Anterior cingulate cortex (tissue), 58 donors: Measurements from ENCODE around the gene RUNX1.

Experiments used
- DNase-seq, 58 donors: peaks; one replicate each; lab custom pipeline; 2025; lab: John Stamatoyannopoulos, UW

Gene RUNX1

GRCh38 chr21:35048706-35049617, at the start of gene RUNX1:
Gene RUNX1 (minus strand): TSS chr21:35049302.
- peak in 12 of 58 donors; percentile 9 to 55 (median 12) for DNase-seq

GRCh38 chr21:35097525-35097924, 48.4 kb upstream of the RUNX1 start:
- DNase-seq = no peak

DNA sequence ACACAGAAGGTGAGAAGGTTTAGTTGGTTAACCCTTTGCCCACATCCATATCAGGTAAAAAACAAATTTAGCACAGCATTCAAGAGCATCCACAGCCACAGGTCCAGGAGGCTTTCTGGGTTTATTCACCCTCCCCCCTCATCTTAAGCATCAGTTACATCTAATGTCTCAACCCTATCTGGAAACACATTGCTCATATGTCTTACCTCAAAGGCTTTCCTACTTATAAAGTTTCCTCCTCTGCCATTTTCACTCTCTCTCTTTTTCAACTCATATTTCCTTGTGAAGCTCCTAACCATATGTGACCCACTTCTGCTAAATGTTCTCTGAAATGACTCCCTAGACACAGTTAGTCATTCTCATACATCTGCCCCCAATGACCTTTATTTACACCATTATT, 47.9 kb upstream of the RUNX1 start:
- no peak for DNase-seq

DNA sequence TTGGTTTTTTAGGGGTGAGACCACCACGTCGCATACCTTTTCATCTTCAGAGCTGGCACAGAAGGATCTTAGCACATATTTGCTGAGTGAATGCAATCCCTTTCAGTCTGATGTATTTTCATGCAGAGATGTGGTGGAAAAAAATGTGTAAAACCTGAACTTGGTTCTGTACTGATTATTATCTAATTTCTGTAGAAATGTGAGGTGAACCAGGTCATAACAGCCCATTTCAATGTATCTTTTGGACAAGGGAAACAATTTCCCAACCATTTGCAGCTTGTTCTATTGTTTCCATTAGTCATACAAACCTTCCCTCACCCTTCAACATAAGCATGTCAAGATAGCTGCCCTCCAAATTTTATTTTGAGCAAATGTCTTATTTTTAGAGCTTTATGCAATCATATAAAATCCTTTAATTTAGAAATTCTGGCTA, 46.8 kb upstream of the RUNX1 start:
- no peak for DNase-seq

- DNase-seq = no peak
These were observed 44.4 kb upstream of the RUNX1 start for GRCh38 chr21:35093514-35093913.

DNA sequence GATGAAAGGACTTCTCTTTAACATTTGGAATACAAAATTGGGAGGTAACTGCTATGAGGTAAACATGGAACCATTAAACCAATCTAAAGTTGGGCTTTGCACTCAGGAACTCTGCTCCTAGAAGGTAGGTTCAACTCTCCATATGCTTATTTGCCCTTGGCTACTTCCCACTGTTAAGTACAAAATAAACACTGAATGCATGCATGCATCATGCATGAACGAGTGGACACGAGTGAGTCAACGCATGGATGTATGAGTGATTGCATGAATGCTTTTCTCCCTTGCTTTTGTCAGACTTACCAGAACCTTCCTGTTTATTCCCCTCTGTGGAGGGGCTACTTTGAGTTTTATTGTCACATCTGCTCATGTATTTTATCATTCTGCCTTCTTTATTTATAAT, 42.4 kb upstream of the RUNX1 start:
- DNase-seq = no peak

DNA sequence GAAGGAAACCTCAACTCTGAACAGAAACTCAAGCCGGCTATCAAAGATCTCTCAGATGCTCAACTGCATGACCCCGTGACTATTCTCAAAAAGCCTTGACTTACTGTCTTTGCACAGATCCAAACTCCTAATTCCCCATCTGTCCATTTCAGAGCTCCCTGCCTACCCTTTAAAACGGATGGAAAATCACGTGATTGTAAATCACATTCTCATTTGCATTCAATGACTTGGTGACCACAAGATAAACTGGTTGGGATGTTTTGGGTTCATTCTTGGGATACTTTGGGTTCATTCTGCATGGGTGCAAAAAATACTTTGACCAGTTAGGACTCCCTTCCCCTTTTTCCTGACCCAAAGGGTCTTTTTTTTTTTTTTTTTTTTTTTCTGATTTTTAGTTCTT, 41.3 kb upstream of the RUNX1 start:
- no peak for DNase-seq

DNA sequence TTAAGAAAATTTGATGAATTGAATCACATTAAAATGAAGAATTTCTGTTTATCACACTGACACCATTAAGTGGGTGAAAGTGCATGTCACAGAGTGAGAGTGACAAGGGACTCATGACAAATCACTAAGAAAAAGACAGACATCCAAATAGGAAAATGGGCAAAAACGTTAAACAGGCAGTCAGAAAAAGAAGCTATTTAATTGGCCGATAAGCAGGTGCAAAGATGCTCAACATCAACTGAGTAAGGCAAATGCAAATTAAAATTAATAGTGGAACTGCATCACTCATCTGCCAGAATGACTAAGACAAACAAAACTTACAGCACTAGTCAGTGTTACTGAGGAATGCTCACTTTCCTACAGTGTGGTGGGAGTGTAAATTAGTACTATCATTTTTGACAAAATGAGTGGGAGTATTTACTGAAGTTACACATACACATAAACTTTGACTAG, 39.2 kb upstream of the RUNX1 start:
- no peak for DNase-seq

DNA sequence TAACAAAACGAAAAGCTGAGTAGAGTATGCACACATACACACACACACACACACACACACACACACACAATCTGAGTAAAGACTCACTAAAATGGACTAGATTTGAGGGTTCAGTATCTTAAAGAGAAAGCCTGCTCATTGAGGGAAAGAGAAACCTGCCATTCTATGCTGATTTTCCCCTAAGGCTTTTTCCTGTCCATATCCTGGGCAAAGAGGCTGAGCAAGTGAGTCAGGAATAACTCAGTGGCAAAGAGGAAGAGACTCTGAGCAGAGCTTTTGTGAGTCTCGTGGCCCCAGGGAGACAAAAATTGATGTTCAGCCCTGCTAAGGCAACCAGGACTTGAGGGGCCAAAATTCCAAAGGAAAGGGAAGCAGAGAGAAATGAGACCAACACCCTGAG, 37.3 kb upstream of the RUNX1 start:
- DNase-seq = no peak

GRCh38 chr21:35084869-35085268, 35.8 kb upstream of the RUNX1 start:
- DNase-seq = no peak

- no peak for DNase-seq
These were observed 34.1 kb upstream of the RUNX1 start for GRCh38 chr21:35083246-35083645.

DNA sequence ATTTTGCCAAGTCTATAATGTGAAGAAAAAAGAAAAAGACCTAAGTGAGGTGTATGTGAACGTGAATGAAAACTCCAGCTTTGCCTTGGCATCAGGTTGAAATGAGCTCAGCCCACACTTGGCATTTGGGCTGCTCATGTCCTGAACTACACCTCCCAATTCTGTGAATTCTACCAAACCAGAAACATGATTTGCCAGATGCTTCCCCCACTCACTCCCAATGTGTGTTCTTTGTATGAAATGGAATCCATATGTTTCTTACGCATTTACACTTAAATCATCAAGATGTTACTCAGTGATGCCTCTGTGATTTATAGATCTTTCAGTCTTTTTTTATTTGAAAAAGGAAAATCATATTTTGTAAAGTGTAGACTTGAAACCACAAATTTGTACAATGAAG, 32.8 kb upstream of the RUNX1 start:
- peak in 2 of 58 donors; percentile 1 to 4 for DNase-seq

DNA sequence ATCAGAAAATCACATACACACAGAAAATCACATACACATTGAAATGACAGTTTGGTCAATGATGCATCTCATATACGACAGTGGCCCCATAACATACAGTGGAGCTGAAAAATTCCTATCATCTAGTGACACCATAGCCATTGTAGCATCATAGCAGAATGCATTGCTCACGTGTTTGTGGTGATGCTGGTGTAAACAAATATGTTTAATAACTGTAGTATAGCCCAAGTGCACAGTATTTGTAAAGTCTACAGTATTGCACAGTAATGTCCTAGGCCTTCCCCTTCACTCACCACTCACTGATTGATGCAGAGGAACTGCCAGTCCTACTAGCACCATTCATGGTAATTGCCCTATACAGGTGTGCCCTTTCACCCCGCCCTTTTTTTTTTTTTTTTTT, 30.1 kb upstream of the RUNX1 start:
- no peak for DNase-seq

GRCh38 chr21:35077975-35078374, 28.9 kb upstream of the RUNX1 start:
- DNase-seq = no peak

- DNase-seq = no peak
These were observed 28.4 kb upstream of the RUNX1 start for GRCh38 chr21:35077466-35077865.

- DNase-seq = peak in 3 of 58 donors; percentile 0 to 26 (median 5)
These were observed 26.4 kb upstream of the RUNX1 start for GRCh38 chr21:35075546-35075945.

DNA sequence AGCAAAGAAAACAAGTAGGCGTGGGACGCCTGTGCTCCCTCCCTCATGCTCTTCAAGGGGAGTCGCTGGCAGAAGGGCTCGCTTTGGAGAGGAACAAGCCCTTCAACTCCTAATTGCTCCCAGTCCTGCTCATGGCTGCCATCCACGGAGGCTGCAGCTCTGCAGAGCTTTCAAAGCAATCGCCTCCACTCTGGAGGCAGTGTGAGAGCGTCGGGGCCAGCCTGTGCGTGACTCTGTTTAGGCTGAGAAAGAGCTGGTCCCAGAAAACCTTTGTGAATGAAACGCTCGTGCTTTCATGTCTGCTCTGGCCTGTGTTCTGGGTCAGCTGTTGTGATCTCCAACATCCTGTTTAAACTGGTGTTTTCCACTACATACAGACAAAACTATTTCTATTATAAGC, 23.9 kb upstream of the RUNX1 start:
- no peak for DNase-seq

GRCh38 chr21:35072557-35072956, 23.5 kb upstream of the RUNX1 start:
- no peak for DNase-seq

GRCh38 chr21:35071347-35071746, 22.2 kb upstream of the RUNX1 start:
- DNase-seq = no peak

GRCh38 chr21:35070436-35070835, 21.3 kb upstream of the RUNX1 start:
- DNase-seq = no peak

DNA sequence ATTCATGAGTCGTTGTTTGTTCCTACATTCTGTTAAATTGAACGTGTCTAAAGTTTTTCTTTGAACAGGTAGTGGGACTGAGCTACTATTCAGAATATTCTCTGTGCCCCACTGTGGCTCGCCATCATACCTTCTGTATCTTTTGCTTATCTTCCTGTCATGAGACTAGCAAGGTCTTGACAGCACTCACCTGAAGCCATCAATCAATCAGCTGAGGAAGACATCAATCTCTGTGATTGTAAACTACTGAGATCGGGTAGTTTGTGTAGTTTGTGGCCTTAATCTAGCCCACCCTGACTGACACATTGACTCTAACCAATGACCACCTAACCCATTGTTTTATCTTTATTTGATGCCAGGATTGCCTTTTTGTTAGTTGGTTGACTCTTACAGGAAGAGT, 17.7 kb upstream of the RUNX1 start:
- no peak for DNase-seq

DNA sequence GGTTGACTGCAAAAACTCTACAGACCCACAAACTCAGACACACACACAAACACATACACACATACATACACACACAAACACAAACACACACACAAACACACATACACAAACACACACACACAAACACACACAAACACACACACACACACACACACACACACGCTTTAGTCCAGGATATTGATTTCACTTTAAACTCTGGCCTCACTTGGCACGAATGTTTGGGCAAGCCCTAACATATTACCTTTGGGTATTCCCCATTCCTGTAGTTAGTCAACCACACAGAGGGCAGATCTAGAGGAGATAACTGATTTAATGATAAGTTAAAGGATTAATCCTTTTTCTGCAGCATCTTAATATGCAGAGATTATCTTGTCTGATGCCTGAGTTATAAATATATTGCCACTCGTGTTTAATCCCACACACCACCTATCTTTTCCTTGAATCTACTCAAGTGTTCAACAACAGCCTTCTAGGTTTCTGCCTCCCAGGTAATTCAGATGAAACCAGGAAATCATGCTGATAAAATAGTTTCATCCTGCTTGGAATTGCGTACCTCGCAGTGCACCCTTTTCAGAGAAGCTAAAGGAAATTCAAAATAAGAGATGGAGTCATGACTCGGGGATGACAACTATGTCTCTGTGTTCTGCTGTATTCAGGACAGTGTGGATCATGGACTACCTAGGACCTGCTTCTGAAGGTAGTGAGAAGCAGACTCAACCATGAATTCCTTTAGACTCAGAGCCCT, 14.5 kb upstream of the RUNX1 start:
- DNase-seq = no peak
